ENCODE results near the gene FOXB2. TPM values are rescaled to one million over a fixed set of nuclear protein-coding genes. Genes with fewer than 3 reads are reported as not detected.

FOXB2 gene
- total and polyA plus RNA-seq, 3 donors from 2014 or later, result not detected

- no peak for DNase-seq
- peaks cover 18% of the 10 kb centered on the region for H3K27me3 ChIP-seq
- H3K27ac ChIP-seq, result no peak overlapping the region
- H3K4me1 ChIP-seq, result peaks cover 5% of the 10 kb centered on the region
- intact Hi-C loops (cut with DNase I; ENCODE audit: low total_unique reads), result no loop called here
- no peak for TF ChIP-seq CTCF (IDR thresholded peaks at IDR 0.05)
- TF ChIP-seq POLR2A (IDR thresholded peaks at IDR 0.05), result no peak
- no peak overlapping the region for H3K4me3 ChIP-seq
- H3K36me3 ChIP-seq (ENCODE audit: low read depth, missing control alignments), result no peaks in the 10 kb centered on the region
- whole genome bisulfite sequencing, 2 donors, result 66 to 78% methylated on average over 3 of the region's 3 CpGs
- H3K9me3 ChIP-seq, result no peaks in the 10 kb centered on the region
Measured at GRCh38 chr9:77024776-77025545, 5.5 kb downstream of the FOXB2 start.

GRCh38 chr9:77028478-77028877 lies 9.0 kb downstream of the FOXB2 start:
- Histone ChIP-seq H3K9me3 (no peaks in the 10 kb centered on the region), H3K36me3 (ENCODE audit: low read depth, missing control alignments) (no peaks in the 10 kb centered on the region), H3K27me3 (no peaks in the 10 kb centered on the region), H3K4me1 (no peaks in the 10 kb centered on the region), H3K27ac (no peak overlapping the region), H3K4me3 (no peak overlapping the region)
- DNase-seq, result no peak
- intact Hi-C loops (cut with DNase I; ENCODE audit: low total_unique reads), result no loop called here
- TF ChIP-seq CTCF (IDR thresholded peaks at IDR 0.05) (no peak), POLR2A (IDR thresholded peaks at IDR 0.05) (no peak)
- WGBS, 2 donors, result 65 to 69% methylated on average over 3 of the region's 3 CpGs

- H3K27me3 ChIP-seq, result no peaks in the 10 kb centered on the region
- H3K36me3 ChIP-seq (ENCODE audit: low read depth, missing control alignments), result no peaks in the 10 kb centered on the region
- no peaks in the 10 kb centered on the region for H3K4me1 ChIP-seq
- TF ChIP-seq POLR2A (IDR thresholded peaks at IDR 0.05) (no peak), CTCF (IDR thresholded peaks at IDR 0.05) (no peak)
- 83 to 96% methylated on average over 2 of the region's 2 CpGs for WGBS, 2 donors
- no peak overlapping the region for H3K27ac ChIP-seq
- intact Hi-C loops (cut with DNase I; ENCODE audit: low total_unique reads), result no loop called here
- no peaks in the 10 kb centered on the region for H3K9me3 ChIP-seq
- no peak overlapping the region for H3K4me3 ChIP-seq
- no peak for DNase-seq
Measured at GRCh38 chr9:77030045-77030444, 10.6 kb downstream of the FOXB2 start.

- no peaks in the 10 kb centered on the region for H3K36me3 ChIP-seq (ENCODE audit: low read depth, missing control alignments)
- no peak overlapping the region for H3K27ac ChIP-seq
- no peak overlapping the region for H3K4me3 ChIP-seq
- 9 to 14% methylated on average over 2 of the region's 2 CpGs for WGBS, 2 donors
- no peak for TF ChIP-seq POLR2A (IDR thresholded peaks at IDR 0.05)
- no peak for TF ChIP-seq CTCF (IDR thresholded peaks at IDR 0.05)
- H3K27me3 ChIP-seq, result no peaks in the 10 kb centered on the region
- no peaks in the 10 kb centered on the region for H3K9me3 ChIP-seq
- intact Hi-C loops (cut with DNase I; ENCODE audit: low total_unique reads), result no loop called here
- no peak for DNase-seq
- H3K4me1 ChIP-seq, result no peaks in the 10 kb centered on the region
Measured at GRCh38 chr9:77038281-77039036, 19.0 kb downstream of the FOXB2 start.
